ENCODE results near the gene CDH2. TPM values are rescaled to one million over a fixed set of nuclear protein-coding genes. Genes with fewer than 3 reads are reported as not detected.

Gene CDH2
- total RNA-seq, 1 experiment from 2014 or later, result 15.0 TPM

DNA sequence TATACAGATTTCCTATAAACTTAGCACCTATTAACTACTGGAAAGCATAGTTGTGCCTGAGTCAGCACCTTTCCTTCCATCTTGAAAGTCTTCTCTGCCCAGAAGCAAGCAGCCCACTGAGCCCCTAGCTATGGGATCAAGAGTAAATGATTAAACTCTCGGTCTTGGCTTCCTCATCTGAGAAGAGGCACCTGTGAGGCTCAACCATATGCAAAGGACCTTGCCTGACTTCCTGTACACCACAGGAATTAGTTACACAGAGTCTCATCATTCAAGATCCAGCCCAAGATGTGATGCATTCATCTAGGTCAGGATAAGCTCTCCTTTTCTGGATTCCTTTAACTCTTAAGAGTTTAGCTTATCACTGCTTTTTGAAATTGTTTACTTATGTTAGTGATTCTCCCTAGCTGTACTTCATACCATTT is 96.0 kb downstream of the CDH2 start:
- DNase-seq (ENCODE audit: low spot score), result no peak
- H3K36me3 ChIP-seq (ENCODE audit: insufficient read depth, low read length, poor library complexity, severe bottlenecking), result no peaks in the 10 kb centered on the region
- CTCF ChIA-PET, result no interaction called here
- POLR2A ChIA-PET (ENCODE audit: low non-redundant PET), result no interaction called here
- H3K27ac ChIP-seq (ENCODE audit: low read depth, low read length, poor library complexity, severe bottlenecking), result no peak overlapping the region
- intact Hi-C loops (cut with micrococcal nuclease; ENCODE audit: unreplicated experiment), result no loop called here
- no peaks in the 10 kb centered on the region for H3K9me3 ChIP-seq (ENCODE audit: low read depth, low read length, poor library complexity, severe bottlenecking)
- H3K27me3 ChIP-seq (replicated peaks; ENCODE audit: insufficient read depth, low read depth, low read length, poor library complexity), result peaks cover 63% of the 10 kb centered on the region
- no peak overlapping the region for H3K4me3 ChIP-seq (ENCODE audit: low read depth, low read length, poor library complexity, severe bottlenecking)
- BruUV-seq (replicated peaks), result no TSS peak
- no peak for TF ChIP-seq EZH2 (IDR thresholded peaks at IDR 0.05; ENCODE audit: borderline replicate concordance, low read depth, low read length, poor library complexity, severe bottlenecking)
- TF ChIP-seq, protein P1, sequence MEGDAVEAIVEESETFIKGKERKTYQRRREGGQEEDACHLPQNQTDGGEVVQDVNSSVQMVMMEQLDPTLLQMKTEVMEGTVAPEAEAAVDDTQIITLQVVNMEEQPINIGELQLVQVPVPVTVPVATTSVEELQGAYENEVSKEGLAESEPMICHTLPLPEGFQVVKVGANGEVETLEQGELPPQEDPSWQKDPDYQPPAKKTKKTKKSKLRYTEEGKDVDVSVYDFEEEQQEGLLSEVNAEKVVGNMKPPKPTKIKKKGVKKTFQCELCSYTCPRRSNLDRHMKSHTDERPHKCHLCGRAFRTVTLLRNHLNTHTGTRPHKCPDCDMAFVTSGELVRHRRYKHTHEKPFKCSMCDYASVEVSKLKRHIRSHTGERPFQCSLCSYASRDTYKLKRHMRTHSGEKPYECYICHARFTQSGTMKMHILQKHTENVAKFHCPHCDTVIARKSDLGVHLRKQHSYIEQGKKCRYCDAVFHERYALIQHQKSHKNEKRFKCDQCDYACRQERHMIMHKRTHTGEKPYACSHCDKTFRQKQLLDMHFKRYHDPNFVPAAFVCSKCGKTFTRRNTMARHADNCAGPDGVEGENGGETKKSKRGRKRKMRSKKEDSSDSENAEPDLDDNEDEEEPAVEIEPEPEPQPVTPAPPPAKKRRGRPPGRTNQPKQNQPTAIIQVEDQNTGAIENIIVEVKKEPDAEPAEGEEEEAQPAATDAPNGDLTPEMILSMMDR (conservative IDR thresholded peaks at IDR 0.05; ENCODE audit: low read depth, low read length), result no peak
- H3K4me1 ChIP-seq (ENCODE audit: insufficient read depth, low read length, poor library complexity, severe bottlenecking), result no peaks in the 10 kb centered on the region

DNA sequence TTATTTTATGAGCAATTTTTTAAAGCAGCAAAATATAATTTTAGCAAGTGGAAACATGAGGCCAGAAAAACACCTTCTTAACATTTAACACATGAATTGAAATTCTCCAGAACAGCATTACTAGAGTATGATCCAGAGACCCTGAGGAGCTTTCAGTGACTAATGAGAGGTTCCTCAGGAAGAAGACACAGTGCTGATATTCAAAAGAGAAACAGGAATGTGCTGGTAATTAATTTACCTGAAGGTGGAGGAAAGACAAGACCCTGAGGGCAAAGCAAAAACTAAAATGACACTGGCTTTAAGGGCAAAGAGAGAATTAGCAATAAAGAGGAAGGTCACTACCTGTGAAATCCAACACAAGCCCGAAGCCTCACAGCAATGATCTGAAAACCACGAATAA is 97.0 kb downstream of the CDH2 start:
- TF ChIP-seq, protein P1 (conservative IDR thresholded peaks at IDR 0.05; ENCODE audit: low read depth, low read length), result no peak
- TF ChIP-seq EZH2 (IDR thresholded peaks at IDR 0.05; ENCODE audit: borderline replicate concordance, low read depth, low read length, poor library complexity, severe bottlenecking), result no peak

DNA sequence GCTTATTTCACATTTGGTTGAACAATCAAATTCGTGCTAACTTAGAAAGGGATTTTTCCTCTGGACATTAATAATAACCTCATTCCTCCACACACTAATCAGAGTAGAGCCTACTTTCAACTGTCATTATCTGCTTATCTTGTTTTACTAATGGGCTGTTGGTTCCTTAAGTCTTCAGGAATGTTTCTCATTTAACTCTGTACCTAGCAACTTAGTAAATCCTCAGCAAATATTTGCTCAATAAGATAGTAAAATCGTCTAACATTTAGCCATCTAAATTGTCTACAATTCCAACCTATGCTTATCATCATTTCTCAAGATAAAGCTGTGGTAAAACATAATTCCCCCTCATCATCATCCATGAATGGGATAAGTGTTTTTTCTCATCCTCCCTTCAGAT is 98.1 kb downstream of the CDH2 start:
- H3K9me3 ChIP-seq (ENCODE audit: low read depth, low read length, poor library complexity, severe bottlenecking), result no peaks in the 10 kb centered on the region
- no peak overlapping the region for H3K27ac ChIP-seq (ENCODE audit: low read depth, low read length, poor library complexity, severe bottlenecking)
- intact Hi-C loops (cut with micrococcal nuclease; ENCODE audit: unreplicated experiment), result no loop called here
- BruUV-seq (replicated peaks), result no TSS peak
- H3K27me3 ChIP-seq (replicated peaks; ENCODE audit: insufficient read depth, low read depth, low read length, poor library complexity), result peaks cover 49% of the 10 kb centered on the region
- ChIA-PET POLR2A (ENCODE audit: low non-redundant PET) (no interaction called here), CTCF (no interaction called here)
- no peaks in the 10 kb centered on the region for H3K4me1 ChIP-seq (ENCODE audit: insufficient read depth, low read length, poor library complexity, severe bottlenecking)
- no peaks in the 10 kb centered on the region for H3K36me3 ChIP-seq (ENCODE audit: insufficient read depth, low read length, poor library complexity, severe bottlenecking)
- TF ChIP-seq, protein P1 (conservative IDR thresholded peaks at IDR 0.05; ENCODE audit: low read depth, low read length), result no peak
- TF ChIP-seq EZH2 (IDR thresholded peaks at IDR 0.05; ENCODE audit: borderline replicate concordance, low read depth, low read length, poor library complexity, severe bottlenecking), result no peak
- DNase-seq (ENCODE audit: low spot score), result no peak
- no peak overlapping the region for H3K4me3 ChIP-seq (ENCODE audit: low read depth, low read length, poor library complexity, severe bottlenecking)

More for the DNA sequence above, 97.0 kb downstream of the CDH2 start:
- Histone ChIP-seq H3K27me3 (replicated peaks; ENCODE audit: insufficient read depth, low read depth, low read length, poor library complexity) (peaks cover 57% of the 10 kb centered on the region), H3K4me3 (ENCODE audit: low read depth, low read length, poor library complexity, severe bottlenecking) (no peak overlapping the region), H3K27ac (ENCODE audit: low read depth, low read length, poor library complexity, severe bottlenecking) (no peak overlapping the region), H3K9me3 (ENCODE audit: low read depth, low read length, poor library complexity, severe bottlenecking) (no peaks in the 10 kb centered on the region), H3K4me1 (ENCODE audit: insufficient read depth, low read length, poor library complexity, severe bottlenecking) (no peaks in the 10 kb centered on the region), H3K36me3 (ENCODE audit: insufficient read depth, low read length, poor library complexity, severe bottlenecking) (no peaks in the 10 kb centered on the region)
- POLR2A ChIA-PET (ENCODE audit: low non-redundant PET), result no interaction called here
- intact Hi-C loops (cut with micrococcal nuclease; ENCODE audit: unreplicated experiment), result no loop called here
- CTCF ChIA-PET, result no interaction called here
- BruUV-seq (replicated peaks), result no TSS peak
- no peak for DNase-seq (ENCODE audit: low spot score)

All from A673 (cell line).